Measurements from ENCODE around the gene ANKRD33B.

DNA sequence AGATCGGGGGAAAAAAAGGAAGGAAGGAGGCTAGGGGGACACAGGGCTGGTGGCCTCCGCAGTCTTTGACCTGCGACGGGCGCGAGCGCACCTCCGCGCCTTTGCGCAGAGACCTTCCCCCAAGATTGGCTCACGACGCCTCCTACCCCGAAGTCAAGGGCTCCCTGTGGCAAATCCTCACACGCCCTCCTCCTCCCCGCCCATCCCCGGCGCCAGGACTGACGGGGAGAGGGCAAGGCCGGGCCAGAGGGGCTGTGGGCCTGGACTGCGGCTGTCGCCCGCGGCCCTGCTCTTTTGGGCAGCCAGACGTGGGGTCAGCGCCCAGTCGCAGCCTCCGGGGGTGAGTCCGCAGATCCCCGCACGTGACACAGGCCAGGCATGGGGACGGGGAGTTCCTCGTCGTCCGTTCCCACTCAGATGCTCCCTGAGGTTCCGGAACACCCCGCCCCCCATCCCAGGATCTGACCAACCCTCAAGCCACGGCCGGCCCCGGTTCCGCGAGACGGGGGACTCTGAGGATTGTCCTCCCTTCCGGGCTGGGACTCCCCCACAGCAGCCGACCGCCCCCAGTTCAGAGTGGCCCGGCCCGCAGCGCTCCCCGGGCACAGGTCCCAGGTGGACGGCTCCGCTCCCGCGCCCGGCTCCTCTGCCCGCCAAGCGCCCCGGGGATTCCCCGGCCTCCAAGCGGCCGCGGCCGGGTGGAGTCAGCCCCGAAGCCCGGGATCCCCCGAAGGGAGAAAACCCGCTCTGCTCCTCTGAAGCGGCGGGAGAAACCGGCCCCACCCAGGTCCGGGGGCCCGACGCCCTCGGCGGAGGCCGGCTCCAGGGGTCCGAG is 543 bp upstream of the ANKRD33B start:
- TF ChIP-seq, protein P1, sequence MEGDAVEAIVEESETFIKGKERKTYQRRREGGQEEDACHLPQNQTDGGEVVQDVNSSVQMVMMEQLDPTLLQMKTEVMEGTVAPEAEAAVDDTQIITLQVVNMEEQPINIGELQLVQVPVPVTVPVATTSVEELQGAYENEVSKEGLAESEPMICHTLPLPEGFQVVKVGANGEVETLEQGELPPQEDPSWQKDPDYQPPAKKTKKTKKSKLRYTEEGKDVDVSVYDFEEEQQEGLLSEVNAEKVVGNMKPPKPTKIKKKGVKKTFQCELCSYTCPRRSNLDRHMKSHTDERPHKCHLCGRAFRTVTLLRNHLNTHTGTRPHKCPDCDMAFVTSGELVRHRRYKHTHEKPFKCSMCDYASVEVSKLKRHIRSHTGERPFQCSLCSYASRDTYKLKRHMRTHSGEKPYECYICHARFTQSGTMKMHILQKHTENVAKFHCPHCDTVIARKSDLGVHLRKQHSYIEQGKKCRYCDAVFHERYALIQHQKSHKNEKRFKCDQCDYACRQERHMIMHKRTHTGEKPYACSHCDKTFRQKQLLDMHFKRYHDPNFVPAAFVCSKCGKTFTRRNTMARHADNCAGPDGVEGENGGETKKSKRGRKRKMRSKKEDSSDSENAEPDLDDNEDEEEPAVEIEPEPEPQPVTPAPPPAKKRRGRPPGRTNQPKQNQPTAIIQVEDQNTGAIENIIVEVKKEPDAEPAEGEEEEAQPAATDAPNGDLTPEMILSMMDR (conservative IDR thresholded peaks at IDR 0.05; ENCODE audit: low read depth in 2 of 2) = no peak
- TF ChIP-seq ZNF462 (CRISPR knock-in tag; IDR thresholded peaks at IDR 0.05) = no peak
- TF ChIP-seq EZH2phosphoT487 (IDR thresholded peaks at IDR 0.05; ENCODE audit: unreplicated experiment) = no peak
- TF ChIP-seq ZNF114 (CRISPR knock-in tag; IDR thresholded peaks at IDR 0.05) = no peak
- no peak for TF ChIP-seq POLR2AphosphoS5 (IDR thresholded peaks at IDR 0.05; ENCODE audit: low read depth)
- TF ChIP-seq EZH2 (IDR thresholded peaks at IDR 0.05; ENCODE audit: low read depth, unreplicated experiment) = peak; percentile 43
- TF ChIP-seq REST (IDR thresholded peaks at IDR 0.05; ENCODE audit: unreplicated experiment) = no peak
- no peak for TF ChIP-seq CREB1 (CRISPR knock-in tag; IDR thresholded peaks at IDR 0.05; ENCODE audit: low read depth)
- no peak for TF ChIP-seq ETS1 (IDR thresholded peaks at IDR 0.05)
- TF ChIP-seq ZNF331 (CRISPR knock-in tag; IDR thresholded peaks at IDR 0.05; ENCODE audit: low read depth) = no peak
- TF ChIP-seq STAT1 (IDR thresholded peaks at IDR 0.05; ENCODE audit: unreplicated experiment) = no peak
- no peak for TF ChIP-seq JUNB (IDR thresholded peaks at IDR 0.05; ENCODE audit: unreplicated experiment)

All from GM23338 (cell line).